Fibroblast of skin of scalp (primary cell): Measurements from ENCODE around the gene UCMA. TPM values are rescaled to one million over a fixed set of nuclear protein-coding genes. Genes with fewer than 3 reads are reported as not detected.
"Not testable (repeated sequence)": the region's sequence is repeated elsewhere in the genome, so short reads cannot be mapped to it uniquely, and the experiment has no call there.

Experiments
- DNase-seq: peaks from one replicate; pipeline ENCODE4 v3.0.0-alpha.2; 2013
- polyA plus RNA-seq, 2 experiments: library from polyadenylated mRNA; unstranded; fragments of 120-200 nt; gene quantifications; one replicate each; pipeline ENCODE4 v1.2.1, GENCODE V29; 2013; ENCODE audit not compliant: insufficient read length in 2 of 2

UCMA gene, protein sequence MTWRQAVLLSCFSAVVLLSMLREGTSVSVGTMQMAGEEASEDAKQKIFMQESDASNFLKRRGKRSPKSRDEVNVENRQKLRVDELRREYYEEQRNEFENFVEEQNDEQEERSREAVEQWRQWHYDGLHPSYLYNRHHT
- not detected for polyA plus RNA-seq (2013, experiment 1 of 2; ENCODE audit: insufficient read length)
- not detected for polyA plus RNA-seq (2013, experiment 2 of 2; ENCODE audit: insufficient read length)

DNA sequence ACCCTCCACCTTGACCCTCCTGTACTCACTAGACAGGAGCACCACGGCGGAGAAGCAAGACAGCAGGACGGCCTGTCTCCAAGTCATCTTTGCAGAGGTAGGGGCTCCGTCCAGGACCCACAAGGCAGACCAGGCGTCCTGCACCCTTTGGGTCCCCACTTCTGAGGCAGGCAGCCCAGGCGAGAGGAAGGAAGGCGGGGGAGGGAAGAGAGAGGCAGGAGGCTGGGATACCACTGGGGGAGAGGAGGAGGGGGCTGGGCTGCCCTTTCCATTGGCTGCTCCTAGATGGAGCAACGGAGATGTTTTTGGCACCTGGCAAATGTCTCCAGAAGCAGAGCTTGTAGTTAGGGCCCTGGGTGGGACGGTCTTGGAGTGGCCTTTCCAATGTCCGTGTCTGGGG is at the start of gene UCMA:
TSS of gene UCMA (minus strand) at position 203 of the 400 bp plus-strand sequence. CDS start at position 87, 116 bp downstream.
- DNase-seq: no peak

DNA sequence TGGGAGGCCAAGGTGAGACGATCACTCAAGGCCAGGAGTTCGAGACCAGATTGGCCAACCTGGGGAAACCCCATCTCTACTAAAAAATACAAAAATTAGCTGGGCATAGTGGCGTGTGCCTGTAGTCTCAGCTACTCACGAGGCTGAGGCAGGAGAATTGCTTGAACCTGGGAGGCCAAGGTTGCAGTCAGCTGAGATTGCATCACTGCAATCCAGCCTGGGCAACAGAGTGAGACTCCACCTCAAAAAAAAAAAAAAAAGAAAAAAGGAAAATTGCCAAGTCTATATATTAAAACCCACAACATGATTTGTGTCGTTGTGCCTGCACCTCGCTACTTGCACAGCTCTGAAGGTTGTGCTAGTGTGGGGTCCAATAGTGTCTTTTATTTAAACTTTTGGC is 48.2 kb upstream of the UCMA start:
- DNase-seq: not testable (repeated sequence)

DNA sequence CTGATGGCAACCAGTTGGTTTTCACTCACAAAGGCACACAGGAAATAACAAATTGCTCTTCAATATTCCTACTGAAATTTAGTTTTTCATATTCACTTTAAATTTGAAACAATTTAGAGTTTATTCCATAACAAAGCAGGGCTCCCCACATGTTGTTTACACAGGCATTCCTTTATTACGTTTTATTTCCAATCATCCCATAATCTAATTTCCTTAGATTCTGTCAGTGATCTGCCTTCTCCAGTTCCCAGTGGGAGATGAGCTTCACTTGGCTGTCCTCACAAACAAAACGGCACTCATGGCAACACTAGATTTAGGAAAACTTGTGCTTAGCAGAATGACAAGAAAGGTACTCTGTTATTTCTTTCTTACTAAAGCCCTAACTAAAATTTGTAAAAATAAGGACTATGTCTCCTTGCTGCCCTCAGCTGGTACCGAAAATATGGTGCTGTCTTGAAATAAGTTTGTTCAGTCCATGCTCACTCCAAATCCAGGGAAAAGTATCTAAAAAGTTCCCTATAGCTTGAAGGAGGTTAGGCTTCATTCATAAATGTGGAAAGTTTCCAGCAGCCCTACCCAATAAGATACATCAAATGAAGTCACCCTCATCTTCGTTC is 42.7 kb upstream of the UCMA start:
- no peak for DNase-seq

DNA sequence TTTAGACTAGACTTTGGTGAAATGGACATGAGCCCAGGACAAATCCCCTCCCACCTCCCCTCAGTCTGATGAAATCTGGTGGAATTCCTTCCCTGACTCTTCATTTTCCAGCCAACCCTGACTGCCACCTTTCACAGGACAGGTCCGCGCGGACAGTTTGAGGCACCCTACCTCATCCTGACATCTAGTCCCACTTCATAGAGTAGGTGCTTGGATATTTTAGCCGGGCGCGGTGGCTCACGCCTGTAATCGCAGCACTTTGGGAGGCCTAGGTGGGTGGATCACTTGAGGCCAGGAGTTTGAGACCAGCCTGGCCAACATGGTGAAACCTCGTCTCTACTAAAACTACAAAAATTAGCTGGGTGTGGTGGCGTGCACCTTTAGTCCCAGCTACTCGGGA is 42.0 kb upstream of the UCMA start:
- not testable (repeated sequence) for DNase-seq

DNA sequence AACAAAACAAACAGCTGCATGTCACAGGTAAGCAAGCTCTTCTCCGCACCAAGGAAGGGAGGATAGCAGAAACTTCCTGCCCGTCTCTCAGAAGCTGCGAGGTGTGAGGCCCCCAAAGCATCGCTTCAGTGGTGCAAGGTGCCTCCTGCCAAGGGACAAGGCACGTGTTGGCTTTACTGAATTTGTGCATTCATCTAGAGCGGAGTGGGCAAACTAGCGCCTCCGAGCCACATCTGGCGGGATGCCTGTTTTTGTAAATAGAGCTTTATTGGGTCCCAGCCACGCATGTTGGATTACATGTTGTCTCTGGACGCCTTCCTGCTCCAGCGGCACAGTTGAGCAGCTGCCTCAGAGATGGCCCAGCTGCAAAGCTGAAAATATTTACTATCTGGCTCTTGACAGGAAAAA is 38.0 kb upstream of the UCMA start:
- peak; percentile 22 for DNase-seq

DNA sequence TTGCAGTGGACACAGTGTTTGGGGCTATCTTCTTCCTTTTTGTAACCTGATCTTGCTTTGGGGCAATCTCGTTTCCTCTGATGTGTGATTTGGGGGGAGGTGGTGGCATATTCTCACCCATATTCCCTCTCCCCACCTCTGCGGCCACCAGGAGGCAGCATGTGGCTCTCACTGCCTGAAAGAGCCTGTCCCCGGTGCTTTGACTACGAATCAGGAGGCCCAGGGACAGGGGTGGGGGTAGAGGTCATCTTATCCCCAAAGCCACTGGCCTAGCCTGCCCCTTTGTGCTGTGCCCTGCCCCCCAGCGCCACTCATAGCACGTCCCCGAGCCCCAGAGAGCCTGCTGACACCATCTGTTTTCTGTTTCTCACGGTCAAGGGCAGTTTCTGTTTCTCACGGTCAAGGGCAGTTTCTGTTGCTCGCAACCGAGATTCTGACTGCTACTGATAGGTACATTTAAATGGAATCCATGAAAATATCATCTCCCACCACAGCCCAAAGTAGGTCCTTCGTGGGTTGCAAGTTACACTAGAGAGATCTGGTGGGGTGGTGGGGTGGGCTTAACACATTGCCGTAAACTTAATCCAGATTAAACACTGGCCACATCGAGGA is 37.5 kb upstream of the UCMA start:
- DNase-seq: peak; percentile 11

DNA sequence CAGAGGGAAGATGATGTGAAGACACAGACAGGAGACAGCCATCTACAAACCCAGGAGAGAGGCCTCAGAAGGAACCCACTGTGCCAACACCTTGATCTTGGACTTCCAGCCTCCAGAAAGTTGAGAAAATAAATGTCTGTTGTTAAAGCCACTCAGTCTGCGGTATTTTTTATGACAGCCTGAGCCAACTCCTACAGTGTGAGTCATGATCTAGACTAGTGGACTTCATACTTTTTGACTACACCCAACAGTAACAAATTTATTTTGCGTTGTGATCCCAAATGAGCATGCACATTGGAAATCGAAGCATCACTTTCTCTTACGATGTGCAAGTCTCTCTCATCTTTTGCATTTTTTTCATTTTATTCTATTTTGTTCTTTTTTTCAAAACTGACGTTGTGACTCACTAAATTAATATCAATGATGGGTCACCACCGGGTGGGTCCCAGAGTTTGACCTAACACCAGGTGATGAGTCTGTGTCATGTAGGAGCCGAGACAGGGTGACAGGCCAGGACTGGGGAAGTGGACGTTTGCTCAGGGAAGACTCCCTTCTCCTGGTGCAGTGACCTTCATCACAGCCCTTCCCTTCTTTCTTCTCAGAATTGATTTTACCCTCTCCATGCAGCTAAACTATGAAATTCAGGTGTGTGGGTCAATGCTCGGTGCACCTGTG is 36.8 kb upstream of the UCMA start:
- DNase-seq: peak; percentile 2

DNA sequence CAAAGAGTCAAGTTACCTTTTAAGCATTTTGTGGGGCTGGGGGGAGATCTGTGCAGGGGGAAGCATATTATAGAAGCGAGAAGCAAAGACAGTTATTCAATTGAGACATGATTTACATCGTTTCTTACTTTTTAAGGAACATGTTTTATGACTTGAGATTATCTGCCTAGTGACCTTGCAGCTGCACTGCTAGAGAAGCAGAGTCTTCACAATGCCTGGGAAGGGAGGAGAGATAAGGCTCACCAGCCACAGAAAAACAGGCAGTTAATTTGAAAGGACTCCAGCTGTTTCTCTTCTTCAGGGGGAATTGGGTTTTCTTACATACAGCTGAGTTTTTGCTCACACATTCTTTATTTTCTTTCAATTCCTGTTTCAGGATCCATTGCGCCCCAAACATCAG is 34.7 kb upstream of the UCMA start:
- no peak for DNase-seq

DNA sequence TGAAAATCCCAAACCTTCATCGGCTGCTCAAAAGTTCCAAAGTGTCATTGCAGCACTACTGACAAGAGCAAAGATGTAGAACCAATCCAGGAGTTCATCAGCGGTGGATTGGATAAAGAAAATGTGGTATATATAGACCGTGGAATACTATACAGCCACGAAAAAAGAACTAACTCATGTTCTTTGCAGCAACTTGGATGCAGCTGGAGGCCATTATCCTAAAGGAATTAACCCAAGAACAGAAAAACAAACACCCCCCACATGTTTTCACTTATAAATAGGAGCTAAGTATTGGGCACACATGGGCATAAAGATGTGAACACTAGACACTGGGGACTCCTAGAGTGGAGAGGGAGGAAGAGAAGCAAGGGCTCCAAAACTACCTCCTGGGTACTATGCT is 34.1 kb upstream of the UCMA start:
- no peak for DNase-seq

DNA sequence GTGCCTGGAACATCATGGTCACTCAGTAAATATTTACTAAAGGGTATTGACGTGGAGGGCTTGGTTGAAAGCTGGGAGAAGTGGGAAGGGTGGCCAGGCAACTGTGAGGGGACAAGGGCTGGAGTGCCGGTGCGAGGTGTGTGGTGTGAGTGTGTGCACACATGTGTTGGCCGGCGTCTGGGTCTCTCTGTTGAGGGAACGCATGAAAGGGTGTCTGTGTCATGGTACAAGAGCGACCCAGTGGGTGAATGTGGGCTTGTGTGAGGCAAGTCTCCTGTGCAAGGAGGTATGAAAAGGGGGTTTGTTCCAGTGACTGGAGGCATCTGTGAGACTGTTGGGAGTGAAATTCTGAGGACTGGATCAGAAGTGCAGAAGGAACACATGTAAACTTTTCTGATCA is 29.4 kb upstream of the UCMA start:
- no peak for DNase-seq

DNA sequence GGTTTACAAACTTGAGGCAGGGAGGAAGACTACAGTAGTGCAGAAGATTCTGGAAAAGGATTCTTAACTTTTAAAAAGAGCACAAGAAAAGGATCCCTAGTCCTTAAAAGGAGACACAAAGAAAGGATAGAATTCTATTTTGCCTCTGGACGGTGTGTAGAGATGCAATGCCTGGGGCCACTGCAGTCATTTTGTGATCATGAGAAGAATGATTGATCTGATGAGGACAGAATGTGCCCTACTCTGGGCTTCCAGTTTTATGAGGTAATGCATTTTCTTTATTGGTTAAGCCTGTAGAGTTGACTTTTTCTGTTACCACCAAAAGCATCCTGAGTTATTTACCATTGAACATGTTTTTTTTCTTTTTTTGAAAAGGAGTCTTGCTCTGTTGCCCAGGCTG is 28.3 kb upstream of the UCMA start:
- no peak for DNase-seq

DNA sequence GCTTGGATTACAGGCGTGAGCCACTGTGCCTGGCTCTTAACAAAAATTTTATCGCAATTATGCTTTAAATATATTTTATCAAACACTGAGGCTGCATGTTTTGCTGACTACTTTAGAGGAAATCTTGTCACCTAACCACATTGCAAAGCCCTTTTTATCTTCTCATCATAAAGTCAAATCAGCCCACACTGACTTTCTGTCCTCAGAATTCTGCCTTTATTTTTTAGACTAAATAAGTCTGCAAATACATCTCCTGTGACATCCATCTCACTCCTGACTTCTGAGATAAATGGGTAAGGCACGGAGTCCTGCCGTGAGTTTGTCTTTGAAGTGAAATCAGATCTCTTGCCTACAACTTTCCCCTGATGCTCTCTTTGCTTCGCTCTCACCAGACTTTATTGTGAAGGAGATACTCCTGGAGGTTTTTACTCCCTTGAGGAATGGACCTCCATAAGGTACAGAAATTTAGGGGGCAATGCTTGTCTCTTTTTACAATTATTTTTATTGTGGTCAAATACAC is 23.5 kb upstream of the UCMA start:
- no peak for DNase-seq

DNA sequence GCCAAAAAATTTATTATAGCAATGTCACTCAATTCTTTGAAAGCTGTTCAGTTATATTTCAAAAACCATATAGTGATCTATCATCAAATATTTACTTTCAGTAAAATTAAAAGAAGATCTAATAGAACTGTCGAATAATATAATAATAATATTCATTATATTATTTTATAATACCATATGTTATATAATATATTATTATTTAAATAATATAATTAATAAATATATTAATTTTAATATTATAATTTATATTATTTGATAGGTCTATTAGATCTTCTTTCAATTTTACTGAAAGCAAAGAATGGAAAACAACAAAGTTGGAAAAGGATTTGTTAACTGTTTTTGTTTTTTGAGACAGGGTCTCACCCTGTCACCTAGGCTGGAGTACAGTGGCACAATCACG is 22.5 kb upstream of the UCMA start:
- no peak for DNase-seq

DNA sequence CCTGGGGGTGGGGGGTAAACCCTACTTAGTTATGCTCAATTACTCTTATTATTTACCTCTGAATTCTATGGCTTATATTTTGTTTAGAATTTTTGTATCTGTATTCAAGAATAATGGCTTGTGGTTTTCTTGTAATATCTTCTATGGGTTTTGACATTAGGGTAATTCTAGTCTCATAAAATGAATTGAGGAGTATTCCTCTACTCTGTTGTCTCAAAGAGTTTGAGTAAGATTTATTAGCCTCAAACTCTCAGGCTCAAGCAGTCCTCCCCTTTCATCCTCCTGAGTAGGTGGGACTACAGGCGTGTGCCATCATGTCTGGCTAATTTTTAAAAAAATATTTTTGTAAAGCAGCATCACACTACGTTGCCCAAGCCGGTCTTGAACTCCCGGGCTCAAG is 19.6 kb upstream of the UCMA start:
- no peak for DNase-seq

DNA sequence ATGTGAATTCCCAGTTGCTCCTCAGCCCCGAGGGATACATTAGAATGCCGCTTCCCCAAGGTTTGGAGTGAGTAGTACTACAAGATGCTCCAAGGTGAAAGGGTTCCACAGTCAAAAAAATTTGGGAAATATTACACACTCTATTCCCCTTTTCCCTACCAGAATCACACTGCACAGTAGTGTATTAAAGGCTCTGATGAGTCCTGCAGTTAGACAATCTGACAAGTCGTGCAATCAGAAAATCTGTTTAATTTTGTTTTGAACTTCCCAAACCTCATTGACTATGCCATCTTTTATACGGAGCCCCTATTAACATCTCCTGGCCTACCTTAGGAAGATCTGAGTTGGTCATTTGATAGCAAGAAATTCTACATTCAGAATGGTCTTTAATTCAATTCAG is 13.6 kb upstream of the UCMA start:
- no peak for DNase-seq

DNA sequence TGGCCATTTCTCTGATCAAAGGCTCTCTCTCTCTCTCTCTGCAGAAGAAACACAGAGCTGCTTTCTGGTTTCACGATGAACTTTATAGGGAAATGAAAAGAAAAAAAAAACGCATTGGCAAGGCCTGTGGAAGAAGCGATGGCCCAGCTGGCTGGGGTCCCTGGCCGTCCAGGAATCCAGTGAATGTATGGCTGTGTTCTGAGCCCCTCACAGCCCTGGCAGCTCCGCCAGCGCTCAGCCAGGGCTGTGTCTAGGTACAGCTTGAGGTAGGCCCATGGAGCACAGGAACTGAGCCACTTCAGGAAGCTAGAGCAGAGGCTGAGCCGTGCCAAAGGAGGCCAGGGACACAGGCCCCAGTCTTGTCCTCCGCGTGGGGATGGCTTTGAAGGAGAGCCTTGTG is 13.1 kb upstream of the UCMA start:
- no peak for DNase-seq

DNA sequence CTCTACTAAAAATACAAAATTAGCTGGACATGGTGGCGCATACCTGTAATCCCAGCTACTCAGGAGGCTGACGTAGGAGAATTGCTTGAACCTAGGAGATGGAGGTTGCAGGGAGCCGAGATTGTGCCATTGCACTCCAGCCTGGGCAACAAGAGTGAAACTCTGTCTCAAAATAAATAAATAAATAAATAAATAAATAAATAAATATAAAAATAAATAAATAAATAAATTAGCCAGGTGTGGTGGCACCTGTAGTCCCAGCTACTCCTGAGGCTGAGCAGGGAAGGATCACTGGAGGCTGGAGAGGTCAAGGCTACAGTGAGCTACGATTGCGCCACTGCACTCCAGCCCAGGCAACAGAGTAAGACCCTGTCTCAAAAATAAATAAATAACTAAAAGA is 8.1 kb upstream of the UCMA start:
- DNase-seq: not testable (repeated sequence)

DNA sequence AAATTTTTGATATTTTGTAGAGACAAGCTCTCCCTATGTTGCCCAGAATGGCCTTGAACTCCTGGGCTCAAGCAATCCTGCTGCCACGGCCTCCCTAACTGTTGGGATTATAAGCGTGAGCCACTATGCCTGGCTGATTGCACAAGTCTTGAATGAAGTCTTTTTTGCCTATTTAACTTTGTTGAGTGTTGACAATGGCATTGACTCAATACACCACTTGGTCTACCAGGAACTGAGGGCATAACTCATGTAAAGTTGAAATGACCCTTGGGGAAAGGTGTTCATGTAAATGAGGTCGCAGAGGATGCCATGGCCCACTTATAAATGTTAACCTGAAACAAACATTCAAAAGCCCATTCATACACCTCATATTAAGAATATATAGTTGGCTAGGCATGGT is 7.4 kb upstream of the UCMA start:
- no peak for DNase-seq

DNA sequence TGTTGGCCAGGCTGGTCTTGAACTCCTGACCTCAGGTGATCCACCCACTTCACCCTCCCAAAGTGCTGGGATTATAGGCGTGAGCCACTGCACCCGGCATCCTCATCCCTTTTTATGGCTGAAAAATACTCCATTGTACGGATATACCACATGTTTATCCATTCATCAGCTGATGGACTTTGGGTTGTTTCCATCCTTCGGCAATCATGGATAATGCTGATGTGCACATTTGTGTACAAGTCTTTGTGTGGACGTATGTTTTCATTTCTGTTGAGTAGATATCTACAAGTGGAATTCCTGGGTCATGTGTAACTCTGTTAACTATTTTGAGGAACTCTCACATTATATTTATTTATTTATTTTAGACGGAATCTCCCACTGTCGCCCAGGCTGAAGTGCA is 5.7 kb upstream of the UCMA start:
- DNase-seq: no peak

DNA sequence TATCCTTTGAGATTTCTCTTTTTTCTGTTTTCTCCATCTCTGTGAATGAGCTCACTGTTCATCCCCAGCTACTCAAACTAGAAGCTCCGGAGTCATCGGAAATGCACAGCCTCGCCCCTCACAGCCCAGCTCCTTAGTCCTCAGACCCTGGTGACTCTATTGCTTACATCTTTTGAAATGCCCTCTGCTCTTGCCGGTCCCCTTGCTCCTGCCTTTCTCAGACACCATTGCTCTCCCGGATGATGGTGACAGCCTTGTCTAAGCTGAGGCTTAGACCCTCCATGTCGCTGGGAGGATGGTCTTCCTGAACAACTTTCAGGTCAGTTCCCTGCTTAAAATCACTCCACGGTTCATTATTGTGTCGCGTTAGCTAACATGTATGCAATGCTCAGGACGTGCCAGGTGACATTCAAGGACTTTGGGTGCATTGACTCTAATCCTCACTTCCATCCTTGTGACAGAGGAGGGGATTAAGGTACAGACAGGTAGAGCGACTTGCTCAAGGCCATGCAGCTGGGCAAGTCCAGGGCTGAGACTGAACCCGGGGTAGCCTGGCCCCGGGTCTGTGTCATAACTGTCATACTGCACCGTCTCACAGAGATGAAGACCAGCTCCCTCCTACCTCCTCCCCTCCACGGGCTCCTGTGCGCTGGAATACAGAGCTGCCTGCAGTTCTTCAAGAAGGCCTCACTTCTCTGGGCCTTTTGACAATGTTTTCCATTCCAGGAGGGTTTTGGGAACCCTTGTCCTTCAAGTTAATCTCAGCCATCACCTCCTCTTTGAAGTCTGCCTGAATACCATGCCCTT is 4.3 kb upstream of the UCMA start:
- DNase-seq: no peak

DNA sequence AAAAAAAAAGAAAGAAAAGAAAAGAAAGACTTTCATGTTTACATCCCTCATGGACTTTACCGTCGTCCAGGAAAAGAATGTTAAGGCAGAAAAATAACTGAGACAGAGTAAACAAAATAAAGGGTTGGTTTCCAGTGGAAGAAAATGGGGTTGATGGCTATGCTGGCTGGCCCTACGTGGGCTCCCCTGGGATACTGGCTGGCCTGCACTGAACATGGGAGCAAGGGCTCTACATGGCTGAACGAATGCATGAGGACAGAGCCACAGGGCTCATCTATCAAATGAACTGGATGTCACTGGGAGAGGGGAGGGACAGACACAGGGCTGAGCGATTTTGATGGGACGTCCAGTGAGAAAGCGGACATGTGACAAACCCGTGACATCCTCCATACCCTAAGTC is 2.5 kb upstream of the UCMA start:
- DNase-seq: no peak

DNA sequence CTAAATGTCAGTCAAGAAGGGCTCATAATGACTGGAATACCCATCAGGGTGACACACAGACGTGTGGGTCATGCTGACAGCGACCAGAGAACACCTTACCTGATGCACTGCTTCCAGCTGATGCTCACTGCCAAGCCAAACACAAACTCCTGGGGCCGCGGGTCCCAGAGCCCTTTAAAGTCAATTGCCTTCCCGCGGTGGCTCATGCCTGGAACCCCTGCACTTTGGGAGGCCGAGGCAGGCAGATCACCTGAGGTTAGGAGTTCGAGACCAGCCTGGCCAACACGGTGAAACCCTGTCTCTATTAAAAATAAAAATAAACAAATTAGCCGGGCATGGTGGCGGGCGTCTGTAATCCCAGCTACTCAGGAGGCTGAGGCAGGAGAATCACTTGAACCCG is 562 bp upstream of the UCMA start:
- DNase-seq: not testable (repeated sequence)

DNA sequence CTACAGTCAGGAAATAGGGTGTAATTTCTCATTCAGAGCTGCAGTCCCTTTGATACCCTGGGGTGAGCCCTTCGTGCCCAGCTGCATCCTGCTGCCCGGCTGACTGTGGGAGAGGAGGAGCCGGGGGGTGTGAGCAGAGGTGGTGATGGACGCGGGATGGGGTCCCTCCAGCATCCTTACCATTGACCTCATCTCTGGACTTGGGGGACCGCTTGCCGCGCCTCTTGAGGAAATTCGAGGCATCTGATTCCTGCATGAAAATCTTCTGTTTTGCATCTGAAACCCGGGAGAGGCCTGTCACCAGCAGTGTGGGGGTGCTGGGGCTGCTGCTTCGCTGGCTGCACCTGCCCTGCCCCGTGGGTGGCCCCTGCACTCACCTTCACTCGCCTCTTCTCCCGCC is 816 bp downstream of the UCMA start:
- no peak for DNase-seq
